ENCODE results near the gene CELA2A. TPM values are rescaled to one million over a fixed set of nuclear protein-coding genes. Genes with fewer than 3 reads are reported as not detected.
"Not testable (repeated sequence)": the region's sequence is repeated elsewhere in the genome, so short reads cannot be mapped to it uniquely, and the experiment has no call there.

The CELA2A gene
- polyA plus RNA-seq, 2 of the 4 experiments (the other 2 are of a cell fraction): not detected

DNA sequence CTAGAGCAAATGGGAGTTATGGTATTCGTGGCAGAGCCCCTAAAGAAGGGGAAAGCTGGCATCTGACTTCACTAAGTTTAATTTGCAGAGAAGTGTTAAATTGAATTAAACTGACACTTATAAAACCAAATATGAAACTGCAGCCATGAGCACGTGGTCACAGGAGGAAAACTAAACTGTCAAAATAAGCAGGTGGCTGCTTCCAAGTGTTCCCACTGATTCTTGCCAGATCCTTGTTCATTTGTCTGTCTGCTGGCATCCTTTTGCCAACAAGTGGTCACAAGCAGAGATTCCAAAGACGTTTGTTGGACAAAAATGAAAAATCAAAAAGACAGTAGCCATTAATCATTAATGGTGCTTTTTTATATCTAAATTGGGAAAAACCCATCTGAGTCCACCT, 12.8 kb downstream of the CELA2A start (continued):
- TF ChIP-seq, protein P1, sequence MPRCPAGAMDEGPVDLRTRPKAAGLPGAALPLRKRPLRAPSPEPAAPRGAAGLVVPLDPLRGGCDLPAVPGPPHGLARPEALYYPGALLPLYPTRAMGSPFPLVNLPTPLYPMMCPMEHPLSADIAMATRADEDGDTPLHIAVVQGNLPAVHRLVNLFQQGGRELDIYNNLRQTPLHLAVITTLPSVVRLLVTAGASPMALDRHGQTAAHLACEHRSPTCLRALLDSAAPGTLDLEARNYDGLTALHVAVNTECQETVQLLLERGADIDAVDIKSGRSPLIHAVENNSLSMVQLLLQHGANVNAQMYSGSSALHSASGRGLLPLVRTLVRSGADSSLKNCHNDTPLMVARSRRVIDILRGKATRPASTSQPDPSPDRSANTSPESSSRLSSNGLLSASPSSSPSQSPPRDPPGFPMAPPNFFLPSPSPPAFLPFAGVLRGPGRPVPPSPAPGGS (IDR thresholded peaks at IDR 0.05): no peak
- TF ChIP-seq JUNB (IDR thresholded peaks at IDR 0.05) (no peak), HES2 (IDR thresholded peaks at IDR 0.05) (no peak), PBX3 (IDR thresholded peaks at IDR 0.05) (no peak), RFX5 (IDR thresholded peaks at IDR 0.05) (no peak), HOXB5 (CRISPR knock-in tag; IDR thresholded peaks at IDR 0.05) (no peak), MAFK (IDR thresholded peaks at IDR 0.05; ENCODE audit: partially characterized antibody) (no peak)
- TF ChIP-seq, protein P2, sequence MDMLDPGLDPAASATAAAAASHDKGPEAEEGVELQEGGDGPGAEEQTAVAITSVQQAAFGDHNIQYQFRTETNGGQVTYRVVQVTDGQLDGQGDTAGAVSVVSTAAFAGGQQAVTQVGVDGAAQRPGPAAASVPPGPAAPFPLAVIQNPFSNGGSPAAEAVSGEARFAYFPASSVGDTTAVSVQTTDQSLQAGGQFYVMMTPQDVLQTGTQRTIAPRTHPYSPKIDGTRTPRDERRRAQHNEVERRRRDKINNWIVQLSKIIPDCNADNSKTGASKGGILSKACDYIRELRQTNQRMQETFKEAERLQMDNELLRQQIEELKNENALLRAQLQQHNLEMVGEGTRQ (IDR thresholded peaks at IDR 0.05): no peak

DNA sequence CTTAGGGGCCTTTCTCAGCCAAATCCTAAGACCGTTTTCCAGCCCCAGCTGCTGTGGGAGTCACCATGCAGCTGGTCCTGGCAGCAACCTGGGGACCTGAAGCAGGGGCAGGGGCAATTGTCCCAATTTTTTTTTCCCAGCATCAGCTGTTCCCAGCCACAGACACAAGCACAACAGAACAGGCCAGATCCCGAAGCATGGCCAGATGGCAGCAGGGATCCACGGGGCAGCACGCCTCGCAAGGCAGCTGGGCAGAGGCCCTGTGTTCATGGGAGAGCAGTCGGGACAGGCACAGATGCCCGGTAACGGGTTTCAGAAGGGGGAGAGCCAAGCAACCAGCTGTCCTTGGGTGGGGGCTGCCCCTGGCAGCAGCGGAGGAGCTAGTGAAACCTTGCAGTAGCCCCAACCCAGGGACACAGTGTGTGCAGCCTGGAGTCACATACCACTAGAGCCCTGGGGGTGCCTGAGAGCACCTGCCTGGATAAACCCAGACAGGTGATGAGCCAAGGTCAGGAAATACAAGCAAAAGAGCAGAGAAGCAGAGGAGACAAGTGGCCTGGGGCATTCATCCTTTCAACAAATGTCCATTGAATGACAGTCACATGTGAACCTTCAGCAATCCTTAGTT, 13.4 kb downstream of the CELA2A start:
- H3K4me3 ChIP-seq; ATAC-seq; H3K4me2 ChIP-seq; CTCF ChIA-PET; H3K9me3 ChIP-seq; POLR2A ChIA-PET; H3K4me1 ChIP-seq; DNase-seq (ENCODE audit: low read depth in 1 of 2, low spot score in 1 of 2); FAIRE-seq; H3K27ac ChIP-seq: not testable (repeated sequence)
- WGBS (ENCODE audit: missing lambda C conversion rate): 20% methylated on average over 1 of the region's 9 CpGs

DNA sequence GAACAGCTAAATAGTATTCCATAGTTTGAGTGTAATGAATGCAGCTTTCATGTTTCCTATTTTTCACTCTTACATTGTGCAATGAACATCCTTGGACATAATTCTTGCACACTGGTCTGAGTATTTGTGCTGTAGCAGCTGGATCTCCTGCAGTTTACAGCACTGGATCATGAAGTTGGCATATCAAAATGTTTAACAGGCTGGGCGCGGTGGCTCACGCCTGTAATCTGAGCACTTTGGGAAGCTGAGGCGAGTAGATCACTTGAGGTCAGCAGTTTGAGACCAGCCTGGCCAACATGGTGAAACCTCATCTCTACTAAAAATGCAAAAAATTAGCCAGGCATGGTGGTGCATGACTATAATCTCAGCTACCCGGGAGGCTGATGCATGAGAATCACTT, 14.5 kb downstream of the CELA2A start:
- ATAC-seq; H3K27ac ChIP-seq; H3K4me1 ChIP-seq; DNase-seq (ENCODE audit: low read depth in 1 of 2, low spot score in 1 of 2); FAIRE-seq; H3K9me3 ChIP-seq; POLR2A ChIA-PET; H3K4me3 ChIP-seq; H3K4me2 ChIP-seq: not testable (repeated sequence)
- CTCF ChIA-PET: interaction anchor here (1.7 kb wide), 1 partner anchor 11 kb away, joined by 5 read pairs; no protein-coding TSS in a partner anchor
- 57% methylated on average over 3 of the region's 5 CpGs for WGBS (ENCODE audit: missing lambda C conversion rate)

DNA sequence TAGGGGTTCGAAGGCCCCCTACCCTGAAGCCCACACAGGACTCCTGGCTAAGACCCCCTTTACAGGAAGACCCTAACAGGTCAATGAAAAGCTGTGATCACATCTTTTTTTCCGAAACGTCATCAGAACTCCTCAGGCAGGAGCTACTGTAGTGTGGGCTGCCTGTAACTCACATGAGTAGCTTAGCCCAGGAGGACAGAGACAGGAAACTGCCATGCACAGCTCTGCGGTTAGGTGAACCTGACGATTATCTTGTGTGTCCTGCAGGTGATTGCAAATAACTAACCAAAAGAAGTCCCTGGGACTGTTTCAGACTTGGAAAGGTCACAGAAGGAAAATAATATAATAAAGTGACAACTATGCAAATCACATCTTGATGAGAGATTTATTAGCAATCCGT, 15.2 kb downstream of the CELA2A start:
- not testable (repeated sequence) for FAIRE-seq, ATAC-seq
- CTCF ChIA-PET: interaction anchor here (0.6 to 1.7 kb wide), 2 partner anchors 10 to 24 kb away, joined by 4 to 5 read pairs; no protein-coding TSS in a partner anchor

GRCh38 chr1:15472587-15472986, 16.1 kb downstream of the CELA2A start:
- DNase-seq (ENCODE audit: low read depth in 1 of 2, low spot score in 1 of 2) (no peak), FAIRE-seq (no peak), ATAC-seq (no peak)
- Histone ChIP-seq H3K4me3 (no peak overlapping the region), H3K9me3 (no peaks in the 10 kb centered on the region; the same call in 2 of the 3 replicates), H3K27ac (no peak overlapping the region), H3K4me1 (no peaks in the 10 kb centered on the region), H3K4me2 (no peak overlapping the region)
- ChIA-PET CTCF (no interaction called here), POLR2A (no interaction called here)
- no peak for TF ChIP-seq SMC3 (IDR thresholded peaks at IDR 0.05)
- TF ChIP-seq CBX2 (IDR thresholded peaks at IDR 0.05; ENCODE audit: borderline replicate concordance, low read depth): no peak
- TF ChIP-seq CTCF (IDR thresholded peaks at IDR 0.05): no peak
- TF ChIP-seq, protein P3, sequence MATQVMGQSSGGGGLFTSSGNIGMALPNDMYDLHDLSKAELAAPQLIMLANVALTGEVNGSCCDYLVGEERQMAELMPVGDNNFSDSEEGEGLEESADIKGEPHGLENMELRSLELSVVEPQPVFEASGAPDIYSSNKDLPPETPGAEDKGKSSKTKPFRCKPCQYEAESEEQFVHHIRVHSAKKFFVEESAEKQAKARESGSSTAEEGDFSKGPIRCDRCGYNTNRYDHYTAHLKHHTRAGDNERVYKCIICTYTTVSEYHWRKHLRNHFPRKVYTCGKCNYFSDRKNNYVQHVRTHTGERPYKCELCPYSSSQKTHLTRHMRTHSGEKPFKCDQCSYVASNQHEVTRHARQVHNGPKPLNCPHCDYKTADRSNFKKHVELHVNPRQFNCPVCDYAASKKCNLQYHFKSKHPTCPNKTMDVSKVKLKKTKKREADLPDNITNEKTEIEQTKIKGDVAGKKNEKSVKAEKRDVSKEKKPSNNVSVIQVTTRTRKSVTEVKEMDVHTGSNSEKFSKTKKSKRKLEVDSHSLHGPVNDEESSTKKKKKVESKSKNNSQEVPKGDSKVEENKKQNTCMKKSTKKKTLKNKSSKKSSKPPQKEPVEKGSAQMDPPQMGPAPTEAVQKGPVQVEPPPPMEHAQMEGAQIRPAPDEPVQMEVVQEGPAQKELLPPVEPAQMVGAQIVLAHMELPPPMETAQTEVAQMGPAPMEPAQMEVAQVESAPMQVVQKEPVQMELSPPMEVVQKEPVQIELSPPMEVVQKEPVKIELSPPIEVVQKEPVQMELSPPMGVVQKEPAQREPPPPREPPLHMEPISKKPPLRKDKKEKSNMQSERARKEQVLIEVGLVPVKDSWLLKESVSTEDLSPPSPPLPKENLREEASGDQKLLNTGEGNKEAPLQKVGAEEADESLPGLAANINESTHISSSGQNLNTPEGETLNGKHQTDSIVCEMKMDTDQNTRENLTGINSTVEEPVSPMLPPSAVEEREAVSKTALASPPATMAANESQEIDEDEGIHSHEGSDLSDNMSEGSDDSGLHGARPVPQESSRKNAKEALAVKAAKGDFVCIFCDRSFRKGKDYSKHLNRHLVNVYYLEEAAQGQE (IDR thresholded peaks at IDR 0.05): no peak
- no peak for TF ChIP-seq RFX5 (IDR thresholded peaks at IDR 0.05)
- no peak for TF ChIP-seq TP53 (CRISPR knock-in tag; IDR thresholded peaks at IDR 0.05)
- no peak for TF ChIP-seq MAFK (IDR thresholded peaks at IDR 0.05; ENCODE audit: partially characterized antibody)
- TF ChIP-seq ELK1 (IDR thresholded peaks at IDR 0.05; ENCODE audit: low read depth, low read length): no peak
- no peak for TF ChIP-seq EP300 (IDR thresholded peaks at IDR 0.05)
- TF ChIP-seq HOXB13 (CRISPR knock-in tag; IDR thresholded peaks at IDR 0.05; ENCODE audit: low read depth): no peak
- 66% methylated on average over 9 of the region's 11 CpGs for WGBS (ENCODE audit: missing lambda C conversion rate)

More for the DNA sequence above, 15.2 kb downstream of the CELA2A start:
- H3K4me1 ChIP-seq; H3K27ac ChIP-seq; H3K4me3 ChIP-seq; DNase-seq (ENCODE audit: low read depth in 1 of 2, low spot score in 1 of 2); POLR2A ChIA-PET; H3K4me2 ChIP-seq; H3K9me3 ChIP-seq: not testable (repeated sequence)
- 58% methylated on average over 6 of the region's 6 CpGs for WGBS (ENCODE audit: missing lambda C conversion rate)

Data from A549 (cell line).